GM12872 (cell line): ENCODE measurements around the gene EPB41L5.

ENCODE experiments used
- TF ChIP-seq, protein P1 (sequence below): IDR thresholded peaks from 3 replicates; pipeline ENCODE4 v1.5.1; 2011; ENCODE audit warnings: low read depth, mild to moderate bottlenecking, low read length, moderate library complexity; ENCODE audit not compliant: insufficient read depth

The EPB41L5 gene

DNA sequence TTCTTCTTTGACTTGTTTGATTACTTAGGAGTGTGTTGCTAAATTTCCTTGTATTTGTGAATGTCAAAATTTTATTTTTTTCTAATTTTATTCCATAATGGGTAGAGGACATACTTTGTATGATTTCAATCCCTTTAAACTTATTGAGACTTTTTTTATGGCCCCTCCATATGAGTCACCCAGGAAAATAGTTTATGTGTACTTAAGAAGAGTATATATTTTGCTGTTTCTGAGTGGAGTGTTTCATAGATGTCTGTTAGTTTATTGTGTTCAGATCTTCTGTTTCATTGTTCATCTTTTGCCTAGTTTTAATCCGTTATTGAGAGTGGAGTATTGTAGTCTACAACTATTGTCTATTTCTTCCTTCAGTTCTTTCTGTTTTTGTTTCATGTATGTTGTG, 81.9 kb downstream of the EPB41L5 start:
- TF ChIP-seq, protein P1, sequence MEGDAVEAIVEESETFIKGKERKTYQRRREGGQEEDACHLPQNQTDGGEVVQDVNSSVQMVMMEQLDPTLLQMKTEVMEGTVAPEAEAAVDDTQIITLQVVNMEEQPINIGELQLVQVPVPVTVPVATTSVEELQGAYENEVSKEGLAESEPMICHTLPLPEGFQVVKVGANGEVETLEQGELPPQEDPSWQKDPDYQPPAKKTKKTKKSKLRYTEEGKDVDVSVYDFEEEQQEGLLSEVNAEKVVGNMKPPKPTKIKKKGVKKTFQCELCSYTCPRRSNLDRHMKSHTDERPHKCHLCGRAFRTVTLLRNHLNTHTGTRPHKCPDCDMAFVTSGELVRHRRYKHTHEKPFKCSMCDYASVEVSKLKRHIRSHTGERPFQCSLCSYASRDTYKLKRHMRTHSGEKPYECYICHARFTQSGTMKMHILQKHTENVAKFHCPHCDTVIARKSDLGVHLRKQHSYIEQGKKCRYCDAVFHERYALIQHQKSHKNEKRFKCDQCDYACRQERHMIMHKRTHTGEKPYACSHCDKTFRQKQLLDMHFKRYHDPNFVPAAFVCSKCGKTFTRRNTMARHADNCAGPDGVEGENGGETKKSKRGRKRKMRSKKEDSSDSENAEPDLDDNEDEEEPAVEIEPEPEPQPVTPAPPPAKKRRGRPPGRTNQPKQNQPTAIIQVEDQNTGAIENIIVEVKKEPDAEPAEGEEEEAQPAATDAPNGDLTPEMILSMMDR = no peak

DNA sequence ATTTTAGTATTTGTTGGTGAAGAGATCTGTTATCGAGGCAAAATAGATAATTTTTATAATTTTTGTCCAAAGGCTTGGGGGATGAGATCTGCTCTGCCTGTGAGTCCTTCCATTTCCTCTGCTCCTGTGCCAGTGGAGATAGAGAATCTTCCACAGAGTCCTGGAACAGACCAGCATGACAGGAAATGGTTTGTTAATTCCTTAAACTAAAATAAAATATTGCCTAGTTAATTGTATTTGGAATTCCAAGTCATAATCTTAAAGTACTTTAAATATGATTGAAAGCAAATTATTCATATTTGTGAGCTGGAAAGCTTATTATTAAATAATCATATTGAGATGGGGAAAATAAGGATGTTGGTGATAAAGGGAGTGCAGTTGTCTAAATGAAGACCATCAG, 87.8 kb downstream of the EPB41L5 start:
- TF ChIP-seq, protein P1 = no peak

DNA sequence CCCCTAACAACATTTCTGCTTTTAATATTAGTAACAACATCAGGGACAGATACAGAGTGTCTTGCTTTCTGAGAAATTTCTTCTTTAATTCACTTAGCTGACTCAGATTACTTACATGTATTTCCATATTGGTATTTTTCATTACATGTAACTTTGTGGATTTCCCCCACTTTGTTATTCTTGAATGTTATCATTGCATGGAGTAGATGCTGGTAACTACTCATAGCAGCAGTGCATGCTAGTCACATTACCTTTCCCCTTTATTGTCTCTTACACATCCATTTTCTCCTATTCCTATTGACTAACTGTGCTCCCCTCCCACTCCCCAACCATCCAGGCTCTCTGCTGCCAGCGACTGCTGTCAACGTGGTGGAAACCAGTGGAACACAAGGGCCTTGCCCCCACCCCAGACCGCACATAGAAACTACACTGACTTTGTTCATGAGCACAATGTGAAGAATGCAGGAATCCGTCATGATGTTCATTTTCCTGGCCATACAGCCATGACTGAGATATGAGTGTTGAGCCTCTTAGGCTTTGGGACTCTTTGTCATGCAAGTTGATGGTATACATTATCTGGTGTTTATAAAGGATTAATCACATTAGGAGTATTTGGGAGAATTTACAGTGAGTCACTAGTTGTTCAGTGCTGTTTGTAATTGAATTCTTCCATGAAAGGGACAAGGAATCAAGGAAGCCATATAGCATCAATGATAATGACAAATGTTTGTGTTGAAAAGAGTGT, 91.0 kb downstream of the EPB41L5 start:
- TF ChIP-seq, protein P1 = no peak

DNA sequence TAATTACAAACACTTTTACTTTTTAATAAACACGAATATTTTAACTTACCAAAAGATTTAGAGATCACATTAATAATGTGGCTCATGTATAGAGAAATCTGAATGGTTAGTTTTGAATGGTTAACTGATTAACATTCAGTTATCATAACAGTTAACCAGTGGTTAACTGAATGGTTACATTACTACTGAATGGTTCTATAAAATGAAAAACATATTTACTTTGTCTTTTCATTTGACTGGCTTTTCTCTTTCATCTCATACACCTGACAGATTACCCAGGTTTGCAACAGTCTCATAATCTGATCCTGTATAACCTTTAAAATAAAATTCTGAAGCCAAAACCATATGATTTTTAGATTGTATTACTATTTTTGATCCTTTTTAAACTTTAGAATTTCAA, 91.9 kb downstream of the EPB41L5 start:
- TF ChIP-seq, protein P1 = no peak

DNA sequence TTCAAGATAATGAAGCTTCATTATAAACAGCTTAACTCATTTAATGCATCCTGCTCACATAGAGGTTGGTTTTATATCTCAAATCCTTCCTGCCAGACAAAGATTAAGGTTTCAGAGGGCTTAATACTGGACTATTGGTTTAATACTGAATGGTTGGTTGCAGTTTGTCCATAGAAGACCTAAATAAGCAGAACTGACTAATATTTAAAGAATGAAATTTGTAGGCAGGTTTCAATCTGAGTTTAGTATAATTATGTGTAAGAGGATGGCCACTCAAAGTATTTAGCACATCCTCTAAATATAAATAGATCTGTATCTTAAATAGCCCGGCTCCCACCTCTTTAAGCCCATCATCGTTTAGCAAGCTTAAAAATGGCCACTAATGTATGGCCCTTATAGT, 92.5 kb downstream of the EPB41L5 start:
- TF ChIP-seq, protein P1 = no peak

DNA sequence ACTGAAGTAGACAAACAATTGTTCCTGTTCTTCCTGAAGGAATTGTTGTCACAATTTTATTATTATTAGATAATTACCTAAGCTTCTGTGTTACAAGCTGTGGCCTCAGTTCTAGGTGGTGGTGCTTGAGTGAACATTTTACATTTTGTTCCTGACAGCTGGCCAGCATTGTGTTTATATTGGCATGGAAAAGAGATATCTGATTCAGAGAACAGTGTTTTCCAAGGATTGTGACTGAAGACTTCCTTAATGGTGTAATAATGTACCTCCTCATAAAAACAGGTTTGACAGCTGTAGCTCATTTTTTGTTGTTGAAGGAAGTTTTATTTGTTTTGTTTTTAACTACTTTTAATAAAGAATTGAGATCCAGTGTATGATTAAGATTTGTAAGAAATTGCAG, 95.2 kb downstream of the EPB41L5 start:
- TF ChIP-seq, protein P1 = no peak

DNA sequence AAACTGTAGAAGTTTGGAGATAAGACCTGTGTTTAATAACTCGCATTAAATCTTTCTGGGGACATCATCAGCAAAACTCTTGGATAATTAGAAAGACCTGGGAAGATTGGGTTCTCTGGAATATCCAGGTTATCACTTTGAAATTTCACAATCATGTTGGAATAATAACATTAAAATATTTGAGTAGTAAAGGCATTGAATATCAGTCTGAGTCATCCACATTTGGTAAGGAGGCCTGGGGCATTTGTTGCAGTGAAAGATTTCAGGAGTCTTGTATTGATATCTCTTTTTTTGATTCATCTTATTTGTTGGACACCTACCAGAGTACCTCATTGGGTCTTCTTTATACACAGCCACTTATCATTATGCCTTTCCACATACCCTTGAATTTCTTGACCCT, 95.9 kb downstream of the EPB41L5 start:
- TF ChIP-seq, protein P1 = no peak
